Upper lobe of right lung (tissue), 1 donor: Measurements from ENCODE around the gene KRTAP5-7. TPM values are rescaled to one million over a fixed set of nuclear protein-coding genes. Genes with fewer than 3 reads are reported as not detected.
A peak's percentile ranks its signal among the peaks of the same experiment; 100 is the strongest.
"Not testable (repeated sequence)": the region's sequence is repeated elsewhere in the genome, so short reads cannot be mapped to it uniquely, and the experiment has no call there.

ENCODE experiments used
- ATAC-seq: fragments of 200-7000 bp; cut with Tn5 transposase; one replicate; pipeline ENCODE4 v1.9.1; 2020; ENCODE audit warnings: mild to moderate bottlenecking, moderate library complexity
- DNase-seq: peaks from one replicate; pipeline ENCODE4 v3.0.0-alpha.2; 2020
- H3K27ac ChIP-seq: fragments of 200-600 bp; one replicate; pipeline ENCODE4 v1.8.0; 2022
- H3K27me3 ChIP-seq: fragments of 200-600 bp; one replicate; pipeline ENCODE4 v1.8.0; 2022; ENCODE audit warnings: mild to moderate bottlenecking
- H3K36me3 ChIP-seq: fragments of 200-600 bp; one replicate; pipeline ENCODE4 v1.8.0; 2022
- H3K4me1 ChIP-seq: fragments of 200-600 bp; one replicate; pipeline ENCODE4 v1.8.0; 2022
- H3K4me3 ChIP-seq: fragments of 200-600 bp; one replicate; pipeline ENCODE4 v1.8.0; 2022; ENCODE audit warnings: mild to moderate bottlenecking
- H3K9me3 ChIP-seq: fragments of 200-600 bp; one replicate; pipeline ENCODE4 v1.8.0; 2022
- intact Hi-C: fragments of 100-400 bp; cut with DNase I; formaldehyde crosslinking; loops from one replicate; pipeline ENCODE4 v1.11.0; 2022
- total RNA-seq: library from RNA; stranded (reverse); fragmentation: NEBNext Ultra II Directional; extraction: Animal tissue kit (Norgen Biotek cat#: 25700); gene quantifications from one replicate; pipeline ENCODE4 v1.2.1, GENCODE V29; 2021
- TF ChIP-seq, protein P1 (sequence below): fragments of 200-600 bp; IDR thresholded peaks from one replicate; pipeline ENCODE4 v1.8.0; 2022; ENCODE audit warnings: antibody characterized with exemption
- donor health status: DM: no; HTN: yes; CAD: no; lungs with severe emphysema.

KRTAP5-7 gene
- total RNA-seq, 1 donor from 2014 or later, result 0.46 TPM

GRCh38 chr11:71562120-71562519 is 35.1 kb downstream of the KRTAP5-7 start:
- intact Hi-C loops, result no loop called here
- TF ChIP-seq, protein P1, sequence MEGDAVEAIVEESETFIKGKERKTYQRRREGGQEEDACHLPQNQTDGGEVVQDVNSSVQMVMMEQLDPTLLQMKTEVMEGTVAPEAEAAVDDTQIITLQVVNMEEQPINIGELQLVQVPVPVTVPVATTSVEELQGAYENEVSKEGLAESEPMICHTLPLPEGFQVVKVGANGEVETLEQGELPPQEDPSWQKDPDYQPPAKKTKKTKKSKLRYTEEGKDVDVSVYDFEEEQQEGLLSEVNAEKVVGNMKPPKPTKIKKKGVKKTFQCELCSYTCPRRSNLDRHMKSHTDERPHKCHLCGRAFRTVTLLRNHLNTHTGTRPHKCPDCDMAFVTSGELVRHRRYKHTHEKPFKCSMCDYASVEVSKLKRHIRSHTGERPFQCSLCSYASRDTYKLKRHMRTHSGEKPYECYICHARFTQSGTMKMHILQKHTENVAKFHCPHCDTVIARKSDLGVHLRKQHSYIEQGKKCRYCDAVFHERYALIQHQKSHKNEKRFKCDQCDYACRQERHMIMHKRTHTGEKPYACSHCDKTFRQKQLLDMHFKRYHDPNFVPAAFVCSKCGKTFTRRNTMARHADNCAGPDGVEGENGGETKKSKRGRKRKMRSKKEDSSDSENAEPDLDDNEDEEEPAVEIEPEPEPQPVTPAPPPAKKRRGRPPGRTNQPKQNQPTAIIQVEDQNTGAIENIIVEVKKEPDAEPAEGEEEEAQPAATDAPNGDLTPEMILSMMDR, result no peak
- no peak for ATAC-seq
- H3K4me1 ChIP-seq, result no peaks in the 10 kb centered on the region
- DNase-seq, result no peak
- no peaks in the 10 kb centered on the region for H3K36me3 ChIP-seq
- H3K4me3 ChIP-seq, result no peak overlapping the region
- H3K9me3 ChIP-seq, result no peaks in the 10 kb centered on the region
- no peak overlapping the region for H3K27ac ChIP-seq
- peaks cover 4% of the 10 kb centered on the region for H3K27me3 ChIP-seq

DNA sequence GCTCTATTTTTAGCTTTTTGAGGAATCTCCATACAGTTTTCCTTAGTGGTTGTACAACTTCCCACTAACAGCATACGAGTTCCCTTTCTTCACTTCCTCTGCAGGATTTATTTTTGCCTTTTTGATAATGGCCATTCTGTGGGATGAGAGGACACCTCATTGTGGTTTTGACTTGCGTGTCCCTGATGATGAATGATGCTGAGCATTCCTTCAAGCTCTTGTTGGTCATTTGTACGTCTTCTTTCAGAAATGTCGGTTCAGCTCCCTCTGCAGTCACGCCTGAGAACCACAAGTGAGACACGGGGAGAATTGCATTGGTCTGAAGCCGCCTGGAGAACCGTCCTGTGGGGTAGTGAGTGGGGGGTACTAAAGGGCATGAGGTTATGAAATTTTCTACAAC is 36.3 kb downstream of the KRTAP5-7 start:
- H3K4me1 ChIP-seq, result no peaks in the 10 kb centered on the region
- H3K27ac ChIP-seq, result no peak overlapping the region
- TF ChIP-seq, protein P1, result peak; percentile 19
- no peaks in the 10 kb centered on the region for H3K36me3 ChIP-seq
- no peak overlapping the region for H3K4me3 ChIP-seq
- DNase-seq, result no peak
- no peaks in the 10 kb centered on the region for H3K9me3 ChIP-seq
- intact Hi-C loops, result no loop called here
- ATAC-seq, result peak; percentile 56
- H3K27me3 ChIP-seq, result peaks cover 4% of the 10 kb centered on the region

GRCh38 chr11:71564430-71564829 is 37.4 kb downstream of the KRTAP5-7 start:
- TF ChIP-seq, protein P1, result no peak
- H3K36me3 ChIP-seq, result no peaks in the 10 kb centered on the region
- H3K4me1 ChIP-seq, result no peaks in the 10 kb centered on the region
- ATAC-seq (no peak), DNase-seq (no peak)
- no peak overlapping the region for H3K27ac ChIP-seq
- H3K27me3 ChIP-seq, result peaks cover 4% of the 10 kb centered on the region
- intact Hi-C loops, result no loop called here
- H3K9me3 ChIP-seq, result no peaks in the 10 kb centered on the region
- no peak overlapping the region for H3K4me3 ChIP-seq

DNA sequence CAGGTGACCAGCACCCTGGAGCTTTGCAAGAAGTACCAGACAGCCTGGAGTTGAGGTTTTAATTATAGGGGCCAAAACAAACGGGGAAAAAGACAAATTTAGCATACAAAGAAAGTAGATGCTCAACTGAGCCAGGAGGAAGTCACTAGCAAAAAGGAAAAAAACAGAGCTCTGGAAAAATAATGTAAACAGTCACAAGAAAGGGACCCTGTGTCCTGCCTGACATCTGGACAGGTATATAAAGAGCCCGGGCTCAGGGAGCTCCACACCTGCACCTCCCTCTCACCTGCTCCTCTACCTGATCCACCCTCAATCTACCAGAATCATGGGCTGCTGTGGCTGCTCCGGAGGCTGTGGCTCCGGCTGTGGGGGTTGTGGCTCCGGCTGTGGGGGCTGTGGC is 38.2 kb downstream of the KRTAP5-7 start, which contains the start of gene KRTAP5-10:
KRTAP5-10 (plus strand) TSS at position 301 of the 400 bp plus-strand sequence; CDS start at position 326, 25 bp downstream.
- no peak for DNase-seq
- Histone ChIP-seq H3K27me3 (peaks cover 4% of the 10 kb centered on the region), H3K36me3 (no peaks in the 10 kb centered on the region), H3K9me3 (no peaks in the 10 kb centered on the region), H3K27ac (no peak within 1 kb of the TSS), H3K4me3 (no peak within 1 kb of the TSS), H3K4me1 (no peaks in the 10 kb centered on the region)
- intact Hi-C loops, result no loop called here
- no peak for ATAC-seq
- TF ChIP-seq, protein P1, result no peak

DNA sequence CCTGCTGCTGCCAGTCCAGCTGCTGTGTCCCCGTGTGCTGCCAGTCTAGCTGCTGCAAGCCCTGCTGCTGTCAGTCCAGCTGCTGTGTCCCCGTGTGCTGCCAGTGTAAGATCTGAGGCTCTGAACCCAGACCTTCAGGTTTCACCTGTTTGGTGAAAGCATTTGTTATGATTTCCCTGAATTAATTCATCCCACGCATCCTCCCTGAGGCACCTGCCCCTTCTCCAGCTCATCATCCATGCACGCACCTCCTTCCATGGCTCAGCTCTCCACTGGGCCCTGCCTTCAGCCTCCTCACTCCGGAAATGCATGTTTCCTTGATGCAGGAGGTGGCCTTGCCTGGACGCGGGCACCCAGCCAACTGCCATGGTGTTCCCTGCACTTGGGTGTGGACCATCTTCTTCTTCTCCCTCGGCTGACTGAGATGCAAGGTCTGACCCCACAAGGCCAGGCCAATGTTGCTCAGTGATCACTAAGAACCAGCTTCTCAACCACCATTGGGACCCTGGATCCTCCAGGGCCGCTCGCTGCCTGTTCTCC is 39.1 kb downstream of the KRTAP5-7 start:
- TF ChIP-seq, protein P1, result no peak
- no peak overlapping the region for H3K27ac ChIP-seq

GRCh38 chr11:71566626-71567599 is 39.8 kb downstream of the KRTAP5-7 start:
- H3K36me3 ChIP-seq, ATAC-seq, H3K27ac ChIP-seq, H3K4me1 ChIP-seq, H3K27me3 ChIP-seq, DNase-seq, H3K4me3 ChIP-seq, intact Hi-C loops, H3K9me3 ChIP-seq: not testable (repeated sequence)

More for the DNA sequence above, 39.1 kb downstream of the KRTAP5-7 start:
- intact Hi-C loops, result no loop called here
- ATAC-seq (no peak), DNase-seq (no peak)
- Histone ChIP-seq H3K4me3 (no peak overlapping the region), H3K27me3 (peaks cover 4% of the 10 kb centered on the region), H3K9me3 (no peaks in the 10 kb centered on the region), H3K36me3 (no peaks in the 10 kb centered on the region), H3K4me1 (no peaks in the 10 kb centered on the region)

GRCh38 chr11:71567633-71568032 is 40.6 kb downstream of the KRTAP5-7 start:
- ATAC-seq, DNase-seq, H3K27ac ChIP-seq, H3K27me3 ChIP-seq, H3K36me3 ChIP-seq, H3K4me3 ChIP-seq, intact Hi-C loops, H3K4me1 ChIP-seq, H3K9me3 ChIP-seq: not testable (repeated sequence)
